Heart left ventricle (tissue), 13 donors: Measurements from ENCODE around the gene GNS.

Experiments used
- POLR2A ChIP-seq, 2 donors: fragments of 450-650 bp; IDR thresholded peaks; one replicate each; pipeline ENCODE4 v1.6.1; 2017; ENCODE audit warnings: antibody characterized with exemption in 2 of 2, mild to moderate bottlenecking in 2 of 2, moderate library complexity in 2 of 2
- TF ChIP-seq, protein P1 (sequence below), 12 donors: fragments of 200-600 bp; sonication (generic) in 4 of 12; IDR thresholded peaks; one replicate each; pipeline versions ENCODE4 v1.5.0 to v1.8.0; 2018 to 2022; ENCODE audit warnings: antibody characterized with exemption in 12 of 12, mild to moderate bottlenecking in 5 of 12
- donor health status: ischemic (EF 13 %, LVEDD 7.1; RV severe dilation, severe dysfunction).
- donor health status: DM: no; HTN: yes; CAD: no.
- donor health status: DM: no; HTN: no; CAD: no.
- donor health status: ischemic (EF 25% LVEDD 6.9; RV normal size, moderate dysfunction).
- donor health status: ischemic (EF 25% LVEDD 5.7; RV mildly dilated, moderate dysfunction).
- donor health status: ischemic (EF 35%, LVEDD 5.7; RV mildly dilated, moderate dysfunction).
- donor health status: nonischemic (EF 11% LVEDD 7.7; RV severe dilation, severe dysfunction).
- donor health status: DM: yes; HTN: yes; CAD: no.
- donor health status: PGD.
- donor health status: ischemic (EF 29% LVEDD 5.4; RV normal size, mild dysfunction).
- donor health status: nonischemic (EF 23%, LVEDD 6.1; RV moderate dilation, normal function).

DNA sequence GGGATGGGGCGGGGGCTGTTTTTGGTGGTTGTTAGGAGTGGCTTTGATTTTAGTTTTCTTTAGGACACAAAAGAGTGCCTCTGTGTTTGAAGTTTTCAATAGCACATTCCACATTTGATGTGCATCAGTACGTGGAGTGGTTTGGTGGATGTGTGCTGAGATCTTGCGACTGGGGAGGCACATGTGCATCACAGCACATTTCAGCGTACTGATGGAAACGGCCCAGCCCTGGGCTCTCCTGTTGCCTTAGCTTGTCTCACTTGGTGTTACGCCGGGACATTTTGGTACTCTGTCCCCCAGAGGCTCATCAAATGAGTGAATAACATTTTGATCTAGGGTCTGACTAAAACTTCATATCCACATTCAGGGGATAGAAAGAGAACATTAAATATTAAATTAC is 70.5 kb downstream of the GNS start:
- TF ChIP-seq, protein P1, sequence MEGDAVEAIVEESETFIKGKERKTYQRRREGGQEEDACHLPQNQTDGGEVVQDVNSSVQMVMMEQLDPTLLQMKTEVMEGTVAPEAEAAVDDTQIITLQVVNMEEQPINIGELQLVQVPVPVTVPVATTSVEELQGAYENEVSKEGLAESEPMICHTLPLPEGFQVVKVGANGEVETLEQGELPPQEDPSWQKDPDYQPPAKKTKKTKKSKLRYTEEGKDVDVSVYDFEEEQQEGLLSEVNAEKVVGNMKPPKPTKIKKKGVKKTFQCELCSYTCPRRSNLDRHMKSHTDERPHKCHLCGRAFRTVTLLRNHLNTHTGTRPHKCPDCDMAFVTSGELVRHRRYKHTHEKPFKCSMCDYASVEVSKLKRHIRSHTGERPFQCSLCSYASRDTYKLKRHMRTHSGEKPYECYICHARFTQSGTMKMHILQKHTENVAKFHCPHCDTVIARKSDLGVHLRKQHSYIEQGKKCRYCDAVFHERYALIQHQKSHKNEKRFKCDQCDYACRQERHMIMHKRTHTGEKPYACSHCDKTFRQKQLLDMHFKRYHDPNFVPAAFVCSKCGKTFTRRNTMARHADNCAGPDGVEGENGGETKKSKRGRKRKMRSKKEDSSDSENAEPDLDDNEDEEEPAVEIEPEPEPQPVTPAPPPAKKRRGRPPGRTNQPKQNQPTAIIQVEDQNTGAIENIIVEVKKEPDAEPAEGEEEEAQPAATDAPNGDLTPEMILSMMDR (IDR thresholded peaks at IDR 0.05) = no peak
- no peak for TF ChIP-seq POLR2A (IDR thresholded peaks at IDR 0.05)
